Stimulated activated CD4-positive, alpha-beta T cell treated with anti-CD3 and anti-CD28 coated beads, TNF-alpha, amount 100 ng/mL, for 24 hours (primary cell): Measurements from ENCODE around the gene FGF19.

Source experiments
- DNase-seq, 3 experiments: peaks; one replicate each; pipeline ENCODE4 v3.0.0-alpha.2; 2020; ENCODE audit warnings: low read depth in 3 of 3

The FGF19 gene

DNA sequence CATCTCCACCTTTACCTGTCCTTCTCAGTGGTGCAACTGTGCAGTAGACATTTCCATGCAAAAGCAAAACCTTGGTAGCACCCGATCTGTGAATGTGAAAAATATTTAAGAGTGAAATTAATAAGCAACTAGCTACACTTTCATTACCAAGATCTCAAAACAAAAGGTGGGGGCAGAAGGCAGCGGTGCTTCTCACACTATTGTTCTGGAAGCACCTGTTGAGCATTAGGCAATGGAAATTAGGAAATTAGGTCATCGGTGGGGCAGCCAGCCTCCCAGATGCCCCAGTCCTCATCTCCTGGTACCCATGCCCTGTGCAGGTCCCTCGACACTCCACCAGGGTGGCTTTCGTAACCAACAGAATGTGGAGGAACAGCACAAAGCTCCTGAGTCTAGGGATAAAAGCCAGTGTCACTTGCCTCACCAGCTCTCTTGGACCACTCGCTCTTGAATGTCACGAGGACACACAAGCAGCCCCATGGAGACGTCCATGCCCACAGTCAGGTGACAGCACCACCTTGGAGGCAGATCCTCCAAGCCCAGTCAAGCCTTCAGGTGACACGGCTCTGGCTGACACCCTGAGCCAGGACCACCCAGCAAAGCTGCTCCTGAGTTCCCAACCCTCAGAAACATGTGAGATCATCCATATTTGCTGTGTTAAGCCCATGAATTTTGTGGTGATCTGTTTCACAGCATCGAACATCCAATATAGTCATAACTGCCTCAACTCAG is 31.9 kb downstream of the FGF19 start:
- DNase-seq = no peak

DNA sequence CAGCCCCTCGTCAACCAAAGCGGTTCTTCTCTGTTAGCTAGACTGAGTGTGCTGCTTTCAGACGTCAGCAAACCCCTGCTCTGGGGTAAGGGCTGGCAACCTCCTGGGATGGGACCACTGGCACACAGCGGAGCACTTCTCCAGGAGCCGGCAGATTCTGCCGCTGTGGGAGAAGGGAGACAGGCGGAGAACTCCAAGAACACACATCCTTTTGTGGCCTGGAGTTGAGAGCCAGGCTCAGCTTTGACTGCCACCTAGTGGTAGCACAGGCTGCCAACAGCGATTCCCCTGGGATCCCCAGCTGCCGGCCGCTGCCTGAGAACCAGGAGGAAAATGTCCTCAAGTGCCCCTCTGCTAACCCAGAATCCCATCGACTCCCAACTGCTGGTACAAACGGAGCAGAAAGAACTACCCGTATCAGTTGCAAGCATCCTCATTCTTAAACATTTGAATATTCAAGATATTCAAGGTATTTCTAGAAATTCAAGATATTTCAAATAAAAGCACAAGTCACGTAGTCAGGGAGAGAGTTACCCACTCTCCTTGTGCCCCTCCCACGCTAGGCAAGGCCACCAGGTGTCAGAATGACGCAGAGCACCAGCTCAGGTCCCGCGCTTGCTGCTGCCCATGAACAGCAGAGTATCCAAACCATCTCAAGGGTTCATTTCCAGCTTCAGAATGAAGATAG is 33.5 kb downstream of the FGF19 start:
- DNase-seq = peak; percentile 23 to 52 (median 37)

- DNase-seq = no peak
Observed at GRCh38 chr11:69669486-69669885, 34.3 kb downstream of the FGF19 start.

- DNase-seq = no peak
Observed at GRCh38 chr11:69667619-69668604, 35.9 kb downstream of the FGF19 start.

DNA sequence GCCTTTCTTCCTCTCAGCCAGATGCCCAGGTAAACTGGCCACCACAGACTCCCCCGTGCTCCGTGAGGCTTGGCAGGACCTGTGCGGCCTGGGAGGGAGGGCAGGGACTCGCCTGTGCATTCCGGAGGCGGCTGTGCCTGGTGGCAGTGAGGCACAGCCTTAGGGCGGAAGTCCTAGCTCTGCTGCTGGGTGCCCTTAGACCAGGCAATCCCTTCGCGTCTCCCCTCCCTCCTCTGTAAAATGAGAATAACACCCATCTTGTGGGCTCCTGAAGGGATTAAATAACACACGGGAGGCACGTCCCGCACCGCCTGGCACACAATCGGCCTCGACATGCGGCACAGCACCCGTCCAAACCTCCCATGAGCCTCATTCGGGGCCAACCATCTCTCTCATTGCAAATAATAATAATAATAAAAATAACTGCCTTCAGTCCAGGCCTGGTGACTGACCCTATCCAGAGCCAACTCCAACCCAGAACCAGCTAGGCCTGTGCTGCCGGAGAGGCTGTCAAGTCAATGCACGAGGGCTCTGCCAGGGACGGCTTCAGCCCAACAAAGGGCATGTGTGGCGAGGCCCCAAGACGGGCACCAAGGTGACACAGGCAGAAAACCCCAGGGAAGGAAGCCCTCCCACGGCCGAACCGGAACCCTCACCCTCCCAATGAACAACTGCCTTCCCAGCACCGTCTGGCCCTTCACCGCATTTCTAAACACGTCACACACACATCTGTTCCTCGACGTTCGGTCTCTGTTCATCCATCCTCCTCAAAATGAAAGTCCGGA is 36.9 kb downstream of the FGF19 start:
- no peak for DNase-seq

GRCh38 chr11:69666261-69666660 is 37.6 kb downstream of the FGF19 start:
- no peak for DNase-seq

DNA sequence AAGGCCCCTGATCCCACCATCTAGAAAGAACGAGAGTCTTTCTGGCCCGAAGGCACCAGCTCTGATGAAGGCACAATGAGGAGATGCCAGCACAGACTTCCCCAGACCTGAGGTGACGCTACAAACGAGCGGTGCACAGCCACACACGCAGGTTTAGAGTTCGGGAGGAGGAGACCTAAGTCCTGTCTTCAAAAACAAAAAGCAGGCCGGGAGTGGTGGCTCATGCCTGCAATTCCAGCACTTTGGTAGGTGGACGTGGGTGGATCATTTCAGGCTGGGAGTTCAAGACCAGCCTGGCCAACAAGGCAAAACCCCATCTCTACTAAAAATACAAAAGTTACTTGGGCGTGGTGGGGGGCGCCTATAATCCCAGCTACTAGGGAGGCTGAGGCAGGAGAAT is 38.2 kb downstream of the FGF19 start:
- DNase-seq = no peak

- no peak for DNase-seq
Observed at GRCh38 chr11:69664901-69665300, 38.9 kb downstream of the FGF19 start.

DNA sequence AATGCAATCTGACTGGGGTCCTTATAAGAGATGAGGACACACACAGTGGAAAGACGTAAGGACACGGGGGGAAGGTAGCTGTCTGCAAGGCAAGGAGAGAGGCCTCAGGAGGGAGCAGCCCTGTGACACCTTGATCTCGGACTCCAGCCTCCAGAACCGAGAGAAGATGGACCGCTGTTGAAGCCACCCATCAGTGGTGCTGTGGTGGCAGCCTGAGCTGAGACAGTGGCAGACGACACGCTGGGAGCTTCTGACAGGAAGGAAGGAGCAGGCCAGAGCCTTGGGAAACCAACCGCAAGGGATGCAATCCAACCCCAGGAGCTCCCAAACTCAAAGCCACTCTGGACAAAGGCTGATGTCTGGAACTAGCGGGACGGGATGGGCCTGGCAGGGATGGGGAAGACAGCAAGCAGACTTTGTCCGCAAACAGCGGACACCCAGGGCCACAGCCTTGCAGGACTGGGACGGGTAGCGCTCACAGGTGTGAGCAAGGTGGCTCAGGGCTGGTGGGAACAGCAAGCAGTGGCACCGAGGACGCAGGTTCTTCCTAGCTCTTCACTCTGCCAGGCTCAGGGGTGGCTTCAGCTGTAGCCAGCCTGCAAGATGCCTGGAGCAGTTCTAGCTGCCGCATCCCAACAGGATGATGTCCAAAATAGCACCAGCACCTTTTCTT is 39.6 kb downstream of the FGF19 start:
- DNase-seq = no peak

GRCh38 chr11:69663326-69663725 is 40.5 kb downstream of the FGF19 start:
- DNase-seq = no peak

DNA sequence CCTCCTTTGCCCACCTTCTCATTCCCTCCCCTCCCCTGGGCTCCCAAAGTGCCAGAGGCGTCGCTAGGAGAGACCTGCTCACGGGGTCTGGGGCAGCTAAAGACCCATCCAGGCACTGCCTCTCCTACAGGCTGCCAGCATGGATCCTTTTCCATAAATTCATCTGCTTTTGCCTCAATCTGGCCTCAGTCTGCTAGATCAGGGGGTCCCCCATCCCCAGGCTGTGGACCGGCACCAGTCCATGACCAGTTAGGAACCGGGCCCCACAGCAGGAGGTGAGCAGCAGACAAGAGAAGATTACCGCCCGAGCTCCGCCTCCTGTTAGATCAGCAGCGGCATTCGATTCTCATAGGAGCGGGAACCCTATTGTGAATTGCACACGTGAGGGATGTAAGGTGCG is 41.0 kb downstream of the FGF19 start:
- DNase-seq = no peak

DNA sequence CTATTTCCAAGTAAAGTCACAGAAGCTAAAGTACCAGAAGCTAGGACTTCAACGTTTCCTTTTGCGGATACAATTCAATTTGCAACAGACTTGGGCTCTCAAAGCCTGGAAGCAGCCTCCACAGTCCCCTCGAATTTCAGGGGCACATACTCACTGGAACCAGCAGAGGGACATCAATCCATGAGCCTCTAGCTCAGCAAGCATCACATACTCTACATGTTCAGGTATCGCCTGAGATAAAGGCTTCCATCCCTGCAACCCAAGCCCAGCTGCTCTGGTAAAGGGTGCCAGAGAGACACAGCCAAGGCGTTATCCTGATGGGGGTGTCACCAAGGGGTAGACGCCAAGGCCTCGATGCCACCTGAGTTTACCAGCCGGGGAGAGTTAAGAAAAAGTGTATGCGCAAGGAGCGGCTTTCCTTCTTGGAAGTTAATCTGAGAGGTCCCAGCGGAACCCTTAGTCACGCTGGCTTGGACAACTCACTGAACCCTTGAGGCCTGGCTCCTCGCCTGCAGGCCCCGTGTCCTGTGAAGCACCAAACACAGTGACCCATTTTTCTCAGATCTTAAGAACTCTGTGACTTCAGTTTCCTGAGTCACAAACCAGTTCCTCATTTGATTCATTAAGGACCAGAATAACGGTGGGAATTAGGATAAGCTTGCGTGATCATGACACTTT is 41.7 kb downstream of the FGF19 start:
- DNase-seq = no peak

DNA sequence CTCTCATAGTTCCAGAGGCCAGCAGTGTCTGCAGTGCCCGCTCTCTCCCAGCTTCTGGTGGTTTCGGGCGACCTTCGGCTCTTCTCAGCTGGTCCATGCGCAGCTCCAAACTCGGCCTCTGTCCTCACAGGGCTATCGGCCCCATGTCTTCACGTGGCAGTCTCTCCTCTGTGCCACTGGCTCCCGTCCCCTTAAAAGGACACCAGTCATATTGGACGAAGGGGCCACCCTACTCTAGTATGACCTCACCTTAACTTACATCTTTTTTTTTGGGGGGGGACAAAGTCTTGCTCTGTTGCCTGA is 42.5 kb downstream of the FGF19 start:
- no peak for DNase-seq

DNA sequence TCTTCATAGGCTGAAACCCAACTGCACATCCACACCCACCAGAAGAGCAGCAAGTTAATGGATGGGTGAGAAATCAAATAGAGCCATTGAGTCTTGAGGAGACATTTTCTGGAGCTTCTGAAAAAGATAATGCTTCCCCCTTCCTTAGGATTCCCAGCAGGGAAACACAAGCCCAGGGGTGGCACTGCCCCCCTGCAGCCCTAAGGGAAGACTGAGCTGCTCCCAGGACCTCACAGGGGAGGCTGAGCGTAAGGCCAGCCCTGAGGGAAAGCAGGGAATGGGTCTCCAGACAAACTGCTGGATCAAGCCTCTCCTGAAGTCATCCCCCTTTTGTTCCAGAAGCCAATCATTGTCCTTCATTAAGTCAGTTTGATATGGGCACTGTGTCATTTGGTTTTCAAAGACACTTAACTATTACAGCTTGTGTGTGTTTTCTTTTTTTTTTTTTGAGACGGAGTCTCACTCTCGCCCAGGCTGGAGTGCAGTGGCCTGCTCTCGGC is 43.8 kb downstream of the FGF19 start:
- no peak for DNase-seq

GRCh38 chr11:69659591-69659990 is 44.2 kb downstream of the FGF19 start:
- DNase-seq = no peak

DNA sequence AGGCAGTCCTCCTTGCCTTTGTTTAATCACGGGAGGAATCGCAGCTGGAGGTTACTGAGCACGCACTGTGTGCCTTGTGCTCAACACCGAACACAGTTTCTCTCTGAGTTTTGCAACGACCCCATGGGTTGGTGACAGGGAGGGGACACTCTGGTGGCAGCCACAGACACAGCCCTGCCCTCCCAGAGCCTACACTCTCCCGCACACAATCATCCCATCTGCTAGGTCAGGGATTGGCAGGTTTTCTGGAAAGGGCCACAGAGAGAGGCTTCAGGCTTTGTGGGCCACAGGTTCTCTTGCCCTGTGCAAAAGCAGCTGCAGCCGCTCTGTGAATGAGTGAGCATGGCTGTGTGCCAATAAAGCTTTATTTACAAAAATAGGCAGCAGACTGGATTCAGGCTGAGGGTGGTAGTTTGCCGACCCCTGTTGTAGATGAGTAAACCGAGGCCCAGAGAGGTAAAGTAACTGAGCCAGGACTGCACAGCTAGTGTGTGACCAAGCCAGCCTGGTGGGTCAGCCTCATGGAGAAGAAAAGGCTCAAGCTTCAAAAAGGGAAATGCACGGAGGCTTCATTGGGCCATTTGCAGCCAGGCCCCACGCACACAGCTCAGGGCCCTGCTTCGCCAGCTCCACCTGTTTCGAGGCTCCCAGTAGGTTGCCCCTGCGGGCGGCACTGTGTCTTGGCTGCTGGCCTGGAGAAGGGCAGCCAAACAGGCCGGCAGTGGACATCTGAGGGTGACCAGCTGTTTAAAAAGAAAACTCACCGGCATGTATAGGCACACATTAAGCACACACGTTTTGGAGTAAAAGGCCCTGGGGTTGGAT is 45.0 kb downstream of the FGF19 start:
- DNase-seq = no peak

DNA sequence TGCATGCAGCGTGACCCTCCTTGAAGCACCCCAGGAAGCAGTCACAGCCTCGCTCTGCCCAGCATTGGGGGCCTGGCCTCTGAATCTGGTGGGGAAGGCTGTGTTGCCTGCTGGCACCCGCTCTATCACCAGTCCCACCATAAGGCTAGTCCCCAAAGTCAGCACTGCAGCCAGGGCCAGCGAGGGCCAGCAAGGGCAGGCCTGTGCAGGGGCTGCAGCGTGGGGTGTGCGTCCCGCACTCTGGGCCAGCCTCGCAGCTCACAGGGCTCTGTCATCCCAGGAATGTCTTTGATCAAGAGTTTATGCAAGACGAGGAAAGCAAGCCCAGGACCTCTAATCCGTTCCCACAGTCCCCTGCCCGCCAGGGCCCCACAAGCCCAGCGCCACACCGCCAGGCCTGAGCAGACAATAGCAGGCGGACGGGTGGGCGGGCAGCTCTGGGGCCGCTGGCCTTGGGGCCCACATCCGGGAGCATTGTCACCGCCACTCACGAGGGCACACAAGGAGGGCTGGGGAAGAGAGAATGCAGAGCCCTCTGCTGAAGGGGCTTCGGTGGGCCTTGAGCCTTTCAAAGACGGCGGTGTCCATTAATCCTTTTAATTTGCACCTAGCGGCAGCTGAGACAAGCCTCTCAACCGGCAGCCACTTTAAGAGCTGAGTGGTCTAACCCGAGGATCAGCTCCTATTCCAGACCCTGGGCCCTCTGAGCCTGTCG is 45.8 kb downstream of the FGF19 start:
- no peak for DNase-seq

- no peak for DNase-seq
Observed at GRCh38 chr11:69657456-69657910, 46.3 kb downstream of the FGF19 start.
